Neural crest cell (in vitro differentiated cells): ENCODE data around the gene TANGO2. TPM values are rescaled to one million over a fixed set of nuclear protein-coding genes. Genes with fewer than 3 reads are reported as not detected.
A peak's percentile ranks its signal among the peaks of the same experiment; 100 is the strongest.

Experiments
- DNase-seq: peaks from one replicate; pipeline ENCODE4 v3.0.0; 2021; ENCODE audit warnings: low read depth, mixed read lengths, low spot score
- H3K27ac Mint-ChIP-seq: one replicate; pipeline ENCODE4 v1.8.0; 2021; ENCODE audit warnings: mild to moderate bottlenecking, mixed read lengths; ENCODE audit not compliant: unreplicated experiment
- H3K27me3 Mint-ChIP-seq: 2 replicates; pipeline ENCODE4 v1.8.0; 2021; ENCODE audit warnings: low read depth, mild to moderate bottlenecking, mixed read lengths
- H3K36me3 Mint-ChIP-seq: 2 replicates; pipeline ENCODE4 v1.8.0; 2021; ENCODE audit warnings: low read depth, mild to moderate bottlenecking, mixed read lengths
- H3K4me1 Mint-ChIP-seq: 2 replicates; pipeline ENCODE4 v1.8.0; 2021; ENCODE audit warnings: mixed read lengths
- H3K4me3 Mint-ChIP-seq: one replicate; pipeline ENCODE4 v1.8.0; 2021; ENCODE audit warnings: mild to moderate bottlenecking, mixed read lengths
- H3K9me3 Mint-ChIP-seq: 2 replicates; pipeline ENCODE4 v1.8.0; 2021; ENCODE audit warnings: mixed read lengths
- CTCF ChIP-seq: fragments of 200-600 bp; sonication (generic); conservative IDR thresholded peaks from 2 replicates; pipeline ENCODE4 v1.5.0; 2021; ENCODE audit warnings: antibody characterized with exemption, mild to moderate bottlenecking
- total RNA-seq: library from RNA; stranded (reverse); gene quantifications from 2 replicates; pipeline ENCODE4 v1.2.1, GENCODE V29; 2021

TANGO2 gene
- total RNA-seq, 1 donor from 2014 or later = 13.4 TPM

GRCh38 chr22:20021196-20022181 is 579 bp downstream of the TANGO2 start:
- DNase-seq = no peak
- TF ChIP-seq CTCF = no peak
- H3K27ac Mint-ChIP-seq = no peak overlapping the region

GRCh38 chr22:20022231-20022977 is 1.5 kb downstream of the TANGO2 start:
- H3K4me1 Mint-ChIP-seq = peaks cover 16% of the 10 kb centered on the region
- H3K27me3 Mint-ChIP-seq = peaks cover 25% of the 10 kb centered on the region
- DNase-seq = no peak
- H3K27ac Mint-ChIP-seq = peak overlapping the region; percentile 50
- peak overlapping the region; percentile 89 for H3K4me3 Mint-ChIP-seq
- H3K36me3 Mint-ChIP-seq = no peaks in the 10 kb centered on the region
- no peaks in the 10 kb centered on the region for H3K9me3 Mint-ChIP-seq
- no peak for TF ChIP-seq CTCF

More at GRCh38 chr22:20021196-20022181, 579 bp downstream of the TANGO2 start:
- Mint-ChIP-seq H3K36me3 (no peaks in the 10 kb centered on the region), H3K4me1 (peaks cover 22% of the 10 kb centered on the region), H3K9me3 (no peaks in the 10 kb centered on the region), H3K4me3 (peak overlapping the region; percentile 89), H3K27me3 (peaks cover 30% of the 10 kb centered on the region)

GRCh38 chr22:20022978-20023613 is 2.2 kb downstream of the TANGO2 start:
- Mint-ChIP-seq H3K4me3 (peak overlapping the region; percentile 56), H3K36me3 (no peaks in the 10 kb centered on the region), H3K4me1 (peaks cover 14% of the 10 kb centered on the region), H3K9me3 (no peaks in the 10 kb centered on the region), H3K27me3 (peaks cover 18% of the 10 kb centered on the region), H3K27ac (no peak overlapping the region)
- TF ChIP-seq CTCF = no peak
- no peak for DNase-seq

GRCh38 chr22:20024225-20024624 is 3.3 kb downstream of the TANGO2 start:
- H3K9me3 Mint-ChIP-seq = no peaks in the 10 kb centered on the region
- peaks cover 7% of the 10 kb centered on the region for H3K27me3 Mint-ChIP-seq
- peaks cover 14% of the 10 kb centered on the region for H3K4me1 Mint-ChIP-seq
- no peak overlapping the region for H3K27ac Mint-ChIP-seq
- H3K36me3 Mint-ChIP-seq = no peaks in the 10 kb centered on the region
- peak overlapping the region; percentile 34 for H3K4me3 Mint-ChIP-seq
- DNase-seq = no peak
- TF ChIP-seq CTCF = no peak

- no peak for TF ChIP-seq CTCF
- peak overlapping the region; percentile 34 for H3K4me3 Mint-ChIP-seq
- DNase-seq = no peak
- H3K27me3 Mint-ChIP-seq = peaks cover 3% of the 10 kb centered on the region
- peaks cover 14% of the 10 kb centered on the region for H3K4me1 Mint-ChIP-seq
- no peaks in the 10 kb centered on the region for H3K9me3 Mint-ChIP-seq
- H3K36me3 Mint-ChIP-seq = no peaks in the 10 kb centered on the region
- no peak overlapping the region for H3K27ac Mint-ChIP-seq
Observed at GRCh38 chr22:20024650-20025397, 3.9 kb downstream of the TANGO2 start.
